CD14-positive monocyte (primary cell): Measurements from ENCODE around the gene RALGAPA2. TPM values are rescaled to one million over a fixed set of nuclear protein-coding genes. Genes with fewer than 3 reads are reported as not detected.

Source experiments
- DNase-seq, 3 donors: peaks; one replicate each; pipeline ENCODE4 v3.0.0-alpha.2; 2011 to 2022
- H2AFZ ChIP-seq: 2 replicates; pipeline ENCODE4 v1.6.0; 2012; ENCODE audit warnings: mild to moderate bottlenecking, low read depth, low read length, inconsistent platforms; ENCODE audit not compliant: insufficient read depth, poor library complexity, severe bottlenecking
- H3K27ac ChIP-seq, 2 donors: 1 replicate in 1 of 2; 2 replicates in 1 of 2; pipeline ENCODE4 v1.5.1; 2012 to 2013; ENCODE audit warnings: low read length in 2 of 2, control low read depth in 1 of 2, inconsistent platforms in 1 of 2, low read depth in 1 of 2, mild to moderate bottlenecking in 1 of 2
- H3K27me3 ChIP-seq, 2 donors: one replicate each; pipeline versions ENCODE4 v1.6.0 to v1.6.1; 2011 to 2013; ENCODE audit warnings: low read length in 2 of 2; ENCODE audit not compliant: control insufficient read depth in 2 of 2, insufficient read depth in 2 of 2
- H3K36me3 ChIP-seq, 2 donors: replicated peaks in 1 of 2; 1 replicate in 1 of 2; 2 replicates in 1 of 2; pipeline versions ENCODE4 v1.5.1 to v1.6.1; 2012 to 2013; ENCODE audit warnings: low read length in 2 of 2, control low read depth in 1 of 2, inconsistent platforms in 1 of 2, mild to moderate bottlenecking in 1 of 2; ENCODE audit not compliant: insufficient read depth in 2 of 2, control insufficient read depth in 1 of 2
- H3K4me1 ChIP-seq, 2 donors: 1 replicate in 1 of 2; 2 replicates in 1 of 2; pipeline versions ENCODE4 v1.5.1 to v1.6.1; 2012 to 2013; ENCODE audit warnings: low read length in 2 of 2, control low read depth in 1 of 2, inconsistent platforms in 1 of 2, mild to moderate bottlenecking in 1 of 2, moderate library complexity in 1 of 2; ENCODE audit not compliant: insufficient read depth in 2 of 2, control insufficient read depth in 1 of 2
- H3K4me2 ChIP-seq: replicated peaks from 2 replicates; pipeline ENCODE3; 2012; ENCODE audit warnings: low read length, moderate library complexity, mild to moderate bottlenecking; ENCODE audit not compliant: poor library complexity, severe bottlenecking; ENCODE audit errors: extremely low read depth
- H3K4me3 ChIP-seq, 3 experiments: fragments of 200-600 bp in 1 of 3; sonication (generic) in 1 of 3; replicated peaks in 1 of 3; 1 replicate in 2 of 3; 2 replicates in 1 of 3; pipeline ENCODE4 v1.5.1; 2011 to 2013; ENCODE audit warnings: low read length in 3 of 3, mild to moderate bottlenecking in 3 of 3, control low read depth in 2 of 3, low read depth in 2 of 3, inconsistent platforms in 1 of 3, moderate library complexity in 1 of 3
- H3K79me2 ChIP-seq: 2 replicates; pipeline ENCODE4 v1.6.0; 2012; ENCODE audit warnings: mild to moderate bottlenecking, control low read depth, inconsistent platforms, low read length, moderate library complexity; ENCODE audit not compliant: insufficient read depth
- H3K9ac ChIP-seq: 2 replicates; pipeline ENCODE4 v1.6.0; 2017; ENCODE audit warnings: low read length, mild to moderate bottlenecking; ENCODE audit not compliant: insufficient read depth, poor library complexity, severe bottlenecking
- H3K9me3 ChIP-seq, 2 donors: replicated peaks in 1 of 2; 1 replicate in 1 of 2; 2 replicates in 1 of 2; pipeline versions ENCODE4 v1.5.1 to v1.6.1; 2012 to 2013; ENCODE audit warnings: low read length in 2 of 2, control low read depth in 1 of 2; ENCODE audit not compliant: control insufficient read depth in 1 of 2, insufficient read depth in 1 of 2
- H4K20me1 ChIP-seq: 2 replicates; pipeline ENCODE4 v1.6.0; 2012; ENCODE audit warnings: mild to moderate bottlenecking, low read length, control low read depth, moderate library complexity; ENCODE audit not compliant: insufficient read depth
- H3K27ac Mint-ChIP-seq, 7 donors: one replicate each; pipeline ENCODE4 v1.8.0; 2020; ENCODE audit warnings: mild to moderate bottlenecking in 7 of 7, mixed read lengths in 7 of 7, moderate library complexity in 6 of 7, inconsistent platforms in 2 of 7
- H3K27me3 Mint-ChIP-seq, 3 donors: one replicate each; pipeline ENCODE4 v1.8.0; 2021 to 2022; ENCODE audit warnings: low read depth in 3 of 3, mild to moderate bottlenecking in 3 of 3, mixed read lengths in 3 of 3, moderate library complexity in 3 of 3, inconsistent platforms in 1 of 3
- H3K36me3 Mint-ChIP-seq, 2 donors: one replicate each; pipeline ENCODE4 v1.8.0; 2020; ENCODE audit warnings: mixed read lengths in 2 of 2, inconsistent platforms in 1 of 2, mild to moderate bottlenecking in 1 of 2
- H3K4me1 Mint-ChIP-seq: one replicate; pipeline ENCODE4 v1.8.0; 2020; ENCODE audit warnings: mild to moderate bottlenecking, mixed read lengths
- H3K4me3 Mint-ChIP-seq, 2 donors: one replicate each; pipeline ENCODE4 v1.8.0; 2020; ENCODE audit warnings: mild to moderate bottlenecking in 2 of 2, mixed read lengths in 2 of 2, moderate library complexity in 1 of 2
- H3K9me3 Mint-ChIP-seq, 7 donors: one replicate each; pipeline ENCODE4 v1.8.0; 2020 to 2022; ENCODE audit warnings: mixed read lengths in 7 of 7, mild to moderate bottlenecking in 6 of 7, moderate library complexity in 6 of 7, inconsistent platforms in 2 of 7
- CTCF ChIP-seq: fragments of 200-600 bp; IDR thresholded peaks from one replicate; pipeline ENCODE4 v1.8.0; 2022; ENCODE audit warnings: antibody characterized with exemption, mild to moderate bottlenecking
- WGBS: methylation state at CpG from one replicate; pipeline ENCODE4 v1.1.5; 2013; ENCODE audit warnings: missing lambda C conversion rate; ENCODE audit not compliant: insufficient coverage; 5-methylcytosine and 5-hydroxymethylcytosine counted together
- intact Hi-C, 2 donors: fragments of 100-400 bp; cut with micrococcal nuclease; formaldehyde crosslinking; loops; one replicate each; pipeline versions ENCODE4 v1.15.0 to v1.15.1; 2023
- polyA plus RNA-seq, 3 donors: library from polyadenylated mRNA; depleted of rRNA in 1 of 3; unstranded in 2 of 3; stranded (reverse) in 1 of 3; fragments of 300-500 nt in 2 of 3; fragments of >200 nt in 1 of 3; fragmentation: Illumina TruSeq in 2 of 3; gene quantifications; 1 replicate in 2 of 3; 2 replicates in 1 of 3; pipeline ENCODE4 v1.2.3, GENCODE V29; 2012 to 2021

Gene RALGAPA2
- polyA plus RNA-seq, 3 donors, result 6.2 to 13.0 (median 8.9) TPM

GRCh38 chr20:20497242-20497978 lies 215.0 kb downstream of the RALGAPA2 start:
- Histone ChIP-seq H3K27me3 (no peaks in the 10 kb centered on the region), H3K4me1 (no peaks in the 10 kb centered on the region), H3K79me2 (no peaks in the 10 kb centered on the region), H3K9me3 (no peaks in the 10 kb centered on the region), H4K20me1 (no peaks in the 10 kb centered on the region), H3K9ac (no peak overlapping the region), H2AFZ (no peak overlapping the region), H3K36me3 (peaks cover 94 to 99% of the 10 kb centered on the region in 2 donors), H3K4me3 (no peak overlapping the region), H3K4me2 (no peak overlapping the region), H3K27ac (no peak overlapping the region)
- no peak for TF ChIP-seq CTCF
- Mint-ChIP-seq H3K4me3 (no peak overlapping the region), H3K4me1 (no peaks in the 10 kb centered on the region), H3K27me3 (no peaks in the 10 kb centered on the region), H3K36me3 (peaks cover 86 to 87% of the 10 kb centered on the region in 2 donors), H3K9me3 (no peaks in the 10 kb centered on the region), H3K27ac (no peak overlapping the region)
- no CpG with 5 or more reads among the region's 8 CpGs for WGBS
- DNase-seq, result no peak
- intact Hi-C loops, result no loop called here

- Mint-ChIP-seq H3K36me3 (peaks cover 85 to 87% of the 10 kb centered on the region in 2 donors), H3K27ac (peak overlapping the region in 1 of 7 donors; percentile 37)
- intact Hi-C loops, result no loop called here
These were observed 216.5 kb downstream of the RALGAPA2 start for GRCh38 chr20:20495729-20496503.

More at GRCh38 chr20:20495729-20496503, 216.5 kb downstream of the RALGAPA2 start:
- Histone ChIP-seq H2AFZ (no peak overlapping the region), H3K27ac (no peak overlapping the region), H3K9me3 (no peaks in the 10 kb centered on the region), H3K27me3 (no peaks in the 10 kb centered on the region), H3K9ac (no peak overlapping the region), H3K4me1 (no peaks in the 10 kb centered on the region), H3K79me2 (no peaks in the 10 kb centered on the region), H4K20me1 (no peaks in the 10 kb centered on the region), H3K4me2 (no peak overlapping the region), H3K36me3 (peaks cover 94 to 99% of the 10 kb centered on the region in 2 donors), H3K4me3 (no peak overlapping the region)
- H3K9me3 Mint-ChIP-seq, result no peaks in the 10 kb centered on the region
- H3K27me3 Mint-ChIP-seq, result no peaks in the 10 kb centered on the region
- H3K4me3 Mint-ChIP-seq, result no peak overlapping the region
- H3K4me1 Mint-ChIP-seq, result no peaks in the 10 kb centered on the region
- WGBS, result 97% methylated on average over 6 of the region's 9 CpGs
- no peak for DNase-seq
- no peak for TF ChIP-seq CTCF
